ENCODE measurements around the gene CAPSL.

GRCh38 chr5:35876922-35877321, 61.5 kb downstream of the CAPSL start:
- TF ChIP-seq CTCF (IDR thresholded peaks at IDR 0.05; ENCODE audit: extremely low read depth in 1 of 2, insufficient read depth in 1 of 2, low read depth in 1 of 2, low read length in 2 of 2) (no peak), EZH2 (IDR thresholded peaks at IDR 0.05; ENCODE audit: borderline replicate concordance, low read depth, low read length, severe bottlenecking) (no peak), POLR2A (IDR thresholded peaks at IDR 0.05; ENCODE audit: low read depth, low read length) (no peak), POLR2AphosphoS5 (IDR thresholded peaks at IDR 0.05; ENCODE audit: insufficient read depth, low read depth, low read length) (no peak), MAX (IDR thresholded peaks at IDR 0.05; ENCODE audit: insufficient read depth, insufficient read length) (no peak), GATA2 (IDR thresholded peaks at IDR 0.05; ENCODE audit: insufficient read depth, insufficient read length, low read depth, low read length) (no peak)

All from endothelial cell of umbilical vein (primary cell).